GM23338 (cell line): ENCODE measurements around the gene AXL. TPM values are rescaled to one million over a fixed set of nuclear protein-coding genes. Genes with fewer than 3 reads are reported as not detected.

Experiments used
- ATAC-seq: fragments of 200-7000 bp; cut with Tn5 transposase; 3 replicates; pipeline ENCODE4 v1.9.1; 2020
- DNase-seq: peaks from one replicate; pipeline ENCODE4 v3.0.0-alpha.2; 2015; ENCODE audit warnings: low spot score
- H2AFZ ChIP-seq: fragments of 200-600 bp; sonication (generic); 2 replicates; pipeline ENCODE4 v1.8.0; 2016; ENCODE audit warnings: antibody characterized with exemption, mild to moderate bottlenecking, moderate library complexity
- H3F3A ChIP-seq: fragments of 200-600 bp; sonication (generic); replicated peaks from 2 replicates; pipeline ENCODE4 v1.8.0; 2017; ENCODE audit warnings: antibody characterized with exemption, mixed run types, low read depth
- H3K27ac ChIP-seq: fragments of 200-600 bp; sonication (generic); 2 replicates; pipeline ENCODE4 v1.6.1; 2016; ENCODE audit warnings: low read depth
- H3K27me3 ChIP-seq: fragments of 200-600 bp; sonication (generic); 2 replicates; pipeline ENCODE4 v1.8.0; 2016; ENCODE audit warnings: mild to moderate bottlenecking, mixed run types, moderate library complexity; ENCODE audit not compliant: insufficient read depth
- H3K36me3 ChIP-seq: fragments of 200-600 bp; sonication (generic); 2 replicates; pipeline ENCODE4 v1.8.0; 2016; ENCODE audit warnings: mild to moderate bottlenecking; ENCODE audit not compliant: insufficient read depth
- H3K4me1 ChIP-seq: fragments of 200-600 bp; sonication (generic); 2 replicates; pipeline ENCODE4 v1.8.0; 2016; ENCODE audit warnings: mild to moderate bottlenecking, moderate library complexity; ENCODE audit not compliant: insufficient read depth
- H3K4me2 ChIP-seq: fragments of 200-600 bp; sonication (generic); 2 replicates; pipeline ENCODE4 v1.7.1; 2017; ENCODE audit warnings: mixed run types
- H3K4me3 ChIP-seq: fragments of 200-600 bp; sonication (generic); 2 replicates; pipeline ENCODE4 v1.6.1; 2016; ENCODE audit warnings: mixed run types
- H3K79me2 ChIP-seq: fragments of 200-600 bp; sonication (generic); replicated peaks from 2 replicates; pipeline ENCODE4 v1.8.0; 2017; ENCODE audit warnings: mild to moderate bottlenecking; ENCODE audit not compliant: insufficient read depth
- H3K9me2 ChIP-seq: fragments of 200-600 bp; sonication (generic); 2 replicates; pipeline ENCODE4 v1.8.0; 2017; ENCODE audit not compliant: insufficient read depth
- H4K20me1 ChIP-seq: fragments of 200-600 bp; sonication (generic); replicated peaks from 2 replicates; pipeline ENCODE4 v1.8.0; 2017; ENCODE audit warnings: mild to moderate bottlenecking; ENCODE audit not compliant: insufficient read depth
- H3K27ac Mint-ChIP-seq: 2 replicates; pipeline ENCODE4 v1.8.0; 2020; ENCODE audit warnings: inconsistent platforms, mild to moderate bottlenecking, moderate library complexity, mixed read lengths
- H3K27me3 Mint-ChIP-seq: 3 replicates; pipeline ENCODE4 v1.8.0; 2022; ENCODE audit warnings: low read depth, mild to moderate bottlenecking, moderate library complexity, mixed read lengths, inconsistent platforms; ENCODE audit not compliant: insufficient read depth, poor library complexity
- H3K36me3 Mint-ChIP-seq: 3 replicates; pipeline ENCODE4 v1.8.0; 2021; ENCODE audit warnings: low read depth, mild to moderate bottlenecking, inconsistent platforms, moderate library complexity, mixed read lengths
- H3K4me1 Mint-ChIP-seq: 3 replicates; pipeline ENCODE4 v1.8.0; 2020; ENCODE audit warnings: mild to moderate bottlenecking, inconsistent platforms, mixed read lengths
- H3K4me3 Mint-ChIP-seq: 3 replicates; pipeline ENCODE4 v1.8.0; 2021; ENCODE audit warnings: moderate library complexity, mild to moderate bottlenecking, inconsistent platforms, mixed read lengths
- H3K9me3 Mint-ChIP-seq: 3 replicates; pipeline ENCODE4 v1.8.0; 2020; ENCODE audit warnings: moderate library complexity, mild to moderate bottlenecking, inconsistent platforms, mixed read lengths
- JUNB ChIP-seq: IDR thresholded peaks from one replicate; pipeline ENCODE4 v1.6.1; 2016; ENCODE audit warnings: antibody characterized with exemption; ENCODE audit not compliant: unreplicated experiment
- NANOG ChIP-seq: IDR thresholded peaks from 2 replicates; pipeline ENCODE4 v1.6.1; 2016; ENCODE audit warnings: antibody characterized with exemption, borderline replicate concordance
- POLR2AphosphoS5 ChIP-seq: IDR thresholded peaks from 2 replicates; pipeline ENCODE4 v1.6.1; 2016; ENCODE audit warnings: antibody characterized with exemption, low read depth
- polyA plus RNA-seq: library from polyadenylated mRNA; unstranded; fragments of >200 nt; fragmentation: Nextera tagmentation; extraction: Ambion mirVana; gene quantifications from 2 replicates; pipeline ENCODE4 v1.2.1, GENCODE V29; 2016
- total RNA-seq: library from RNA; depleted of rRNA; stranded (reverse); fragments of >200 nt; shearing (Covaris generic); gene quantifications from 2 replicates; pipeline ENCODE4 v1.2.3, GENCODE V29; 2014
- TF ChIP-seq, protein P1 (sequence below): fragments of 250-450 bp; sonication (Bioruptor Pico); IDR thresholded peaks from 2 replicates; pipeline ENCODE4 v1.5.0; 2020; ENCODE audit warnings: mild to moderate bottlenecking, moderate library complexity
- TF ChIP-seq, protein P2 (sequence below): IDR thresholded peaks from one replicate; pipeline ENCODE4 v1.6.1; 2018; ENCODE audit warnings: antibody characterized with exemption; ENCODE audit not compliant: unreplicated experiment

AXL gene
- total and polyA plus RNA-seq, 2 experiments from 2014 or later, result 9.0 to 28.4 TPM

DNA sequence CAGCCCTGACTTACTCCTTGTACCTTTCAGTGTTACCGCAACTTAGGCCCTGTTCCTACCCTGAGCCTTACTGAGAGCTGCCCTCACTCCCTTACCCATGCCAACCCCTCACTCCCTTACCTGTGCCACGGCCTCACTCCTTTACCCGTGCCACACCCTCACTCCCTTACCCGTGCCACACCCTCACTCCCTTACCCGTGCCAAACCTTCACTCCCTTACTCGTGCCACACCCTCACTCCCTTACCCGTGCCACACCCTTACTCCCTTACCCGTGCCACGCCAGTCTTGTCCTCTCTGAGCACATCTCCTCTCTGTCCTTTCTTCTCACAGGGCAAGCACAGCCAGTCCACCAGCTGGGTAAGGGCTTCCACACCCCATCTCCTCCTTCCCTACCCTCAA, 20.3 kb downstream of the AXL start:
- ATAC-seq, result no peak
- no peak overlapping the region for H3K4me3 ChIP-seq
- Mint-ChIP-seq H3K27me3 (peaks cover 1% of the 10 kb centered on the region), H3K4me1 (no peaks in the 10 kb centered on the region), H3K36me3 (no peaks in the 10 kb centered on the region), H3K9me3 (no peaks in the 10 kb centered on the region), H3K4me3 (no peak overlapping the region), H3K27ac (no peak overlapping the region)
- DNase-seq, result no peak
- H3F3A ChIP-seq, result no peaks in the 10 kb centered on the region
- TF ChIP-seq, protein P1, sequence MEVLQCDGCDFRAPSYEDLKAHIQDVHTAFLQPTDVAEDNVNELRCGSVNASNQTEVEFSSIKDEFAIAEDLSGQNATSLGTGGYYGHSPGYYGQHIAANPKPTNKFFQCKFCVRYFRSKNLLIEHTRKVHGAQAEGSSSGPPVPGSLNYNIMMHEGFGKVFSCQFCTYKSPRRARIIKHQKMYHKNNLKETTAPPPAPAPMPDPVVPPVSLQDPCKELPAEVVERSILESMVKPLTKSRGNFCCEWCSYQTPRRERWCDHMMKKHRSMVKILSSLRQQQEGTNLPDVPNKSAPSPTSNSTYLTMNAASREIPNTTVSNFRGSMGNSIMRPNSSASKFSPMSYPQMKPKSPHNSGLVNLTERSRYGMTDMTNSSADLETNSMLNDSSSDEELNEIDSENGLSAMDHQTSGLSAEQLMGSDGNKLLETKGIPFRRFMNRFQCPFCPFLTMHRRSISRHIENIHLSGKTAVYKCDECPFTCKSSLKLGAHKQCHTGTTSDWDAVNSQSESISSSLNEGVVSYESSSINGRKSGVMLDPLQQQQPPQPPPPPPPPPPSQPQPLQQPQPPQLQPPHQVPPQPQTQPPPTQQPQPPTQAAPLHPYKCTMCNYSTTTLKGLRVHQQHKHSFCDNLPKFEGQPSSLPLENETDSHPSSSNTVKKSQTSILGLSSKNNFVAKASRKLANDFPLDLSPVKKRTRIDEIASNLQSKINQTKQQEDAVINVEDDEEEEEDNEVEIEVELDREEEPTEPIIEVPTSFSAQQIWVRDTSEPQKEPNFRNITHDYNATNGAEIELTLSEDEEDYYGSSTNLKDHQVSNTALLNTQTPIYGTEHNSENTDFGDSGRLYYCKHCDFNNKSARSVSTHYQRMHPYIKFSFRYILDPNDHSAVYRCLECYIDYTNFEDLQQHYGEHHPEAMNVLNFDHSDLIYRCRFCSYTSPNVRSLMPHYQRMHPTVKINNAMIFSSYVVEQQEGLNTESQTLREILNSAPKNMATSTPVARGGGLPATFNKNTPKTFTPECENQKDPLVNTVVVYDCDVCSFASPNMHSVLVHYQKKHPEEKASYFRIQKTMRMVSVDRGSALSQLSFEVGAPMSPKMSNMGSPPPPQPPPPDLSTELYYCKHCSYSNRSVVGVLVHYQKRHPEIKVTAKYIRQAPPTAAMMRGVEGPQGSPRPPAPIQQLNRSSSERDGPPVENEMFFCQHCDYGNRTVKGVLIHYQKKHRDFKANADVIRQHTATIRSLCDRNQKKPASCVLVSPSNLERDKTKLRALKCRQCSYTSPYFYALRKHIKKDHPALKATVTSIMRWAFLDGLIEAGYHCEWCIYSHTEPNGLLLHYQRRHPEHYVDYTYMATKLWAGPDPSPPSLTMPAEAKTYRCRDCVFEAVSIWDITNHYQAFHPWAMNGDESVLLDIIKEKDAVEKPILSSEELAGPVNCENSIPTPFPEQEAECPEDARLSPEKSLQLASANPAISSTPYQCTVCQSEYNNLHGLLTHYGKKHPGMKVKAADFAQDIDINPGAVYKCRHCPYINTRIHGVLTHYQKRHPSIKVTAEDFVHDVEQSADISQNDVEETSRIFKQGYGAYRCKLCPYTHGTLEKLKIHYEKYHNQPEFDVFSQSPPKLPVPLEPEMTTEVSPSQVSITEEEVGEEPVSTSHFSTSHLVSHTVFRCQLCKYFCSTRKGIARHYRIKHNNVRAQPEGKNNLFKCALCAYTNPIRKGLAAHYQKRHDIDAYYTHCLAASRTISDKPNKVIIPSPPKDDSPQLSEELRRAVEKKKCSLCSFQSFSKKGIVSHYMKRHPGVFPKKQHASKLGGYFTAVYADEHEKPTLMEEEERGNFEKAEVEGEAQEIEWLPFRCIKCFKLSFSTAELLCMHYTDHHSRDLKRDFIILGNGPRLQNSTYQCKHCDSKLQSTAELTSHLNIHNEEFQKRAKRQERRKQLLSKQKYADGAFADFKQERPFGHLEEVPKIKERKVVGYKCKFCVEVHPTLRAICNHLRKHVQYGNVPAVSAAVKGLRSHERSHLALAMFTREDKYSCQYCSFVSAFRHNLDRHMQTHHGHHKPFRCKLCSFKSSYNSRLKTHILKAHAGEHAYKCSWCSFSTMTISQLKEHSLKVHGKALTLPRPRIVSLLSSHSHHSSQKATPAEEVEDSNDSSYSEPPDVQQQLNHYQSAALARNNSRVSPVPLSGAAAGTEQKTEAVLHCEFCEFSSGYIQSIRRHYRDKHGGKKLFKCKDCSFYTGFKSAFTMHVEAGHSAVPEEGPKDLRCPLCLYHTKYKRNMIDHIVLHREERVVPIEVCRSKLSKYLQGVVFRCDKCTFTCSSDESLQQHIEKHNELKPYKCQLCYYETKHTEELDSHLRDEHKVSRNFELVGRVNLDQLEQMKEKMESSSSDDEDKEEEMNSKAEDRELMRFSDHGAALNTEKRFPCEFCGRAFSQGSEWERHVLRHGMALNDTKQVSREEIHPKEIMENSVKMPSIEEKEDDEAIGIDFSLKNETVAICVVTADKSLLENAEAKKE (CRISPR knock-in tag), result no peak
- no peak for TF ChIP-seq JUNB
- no peak for TF ChIP-seq POLR2AphosphoS5
- TF ChIP-seq NANOG, result no peak
- TF ChIP-seq, protein P2, sequence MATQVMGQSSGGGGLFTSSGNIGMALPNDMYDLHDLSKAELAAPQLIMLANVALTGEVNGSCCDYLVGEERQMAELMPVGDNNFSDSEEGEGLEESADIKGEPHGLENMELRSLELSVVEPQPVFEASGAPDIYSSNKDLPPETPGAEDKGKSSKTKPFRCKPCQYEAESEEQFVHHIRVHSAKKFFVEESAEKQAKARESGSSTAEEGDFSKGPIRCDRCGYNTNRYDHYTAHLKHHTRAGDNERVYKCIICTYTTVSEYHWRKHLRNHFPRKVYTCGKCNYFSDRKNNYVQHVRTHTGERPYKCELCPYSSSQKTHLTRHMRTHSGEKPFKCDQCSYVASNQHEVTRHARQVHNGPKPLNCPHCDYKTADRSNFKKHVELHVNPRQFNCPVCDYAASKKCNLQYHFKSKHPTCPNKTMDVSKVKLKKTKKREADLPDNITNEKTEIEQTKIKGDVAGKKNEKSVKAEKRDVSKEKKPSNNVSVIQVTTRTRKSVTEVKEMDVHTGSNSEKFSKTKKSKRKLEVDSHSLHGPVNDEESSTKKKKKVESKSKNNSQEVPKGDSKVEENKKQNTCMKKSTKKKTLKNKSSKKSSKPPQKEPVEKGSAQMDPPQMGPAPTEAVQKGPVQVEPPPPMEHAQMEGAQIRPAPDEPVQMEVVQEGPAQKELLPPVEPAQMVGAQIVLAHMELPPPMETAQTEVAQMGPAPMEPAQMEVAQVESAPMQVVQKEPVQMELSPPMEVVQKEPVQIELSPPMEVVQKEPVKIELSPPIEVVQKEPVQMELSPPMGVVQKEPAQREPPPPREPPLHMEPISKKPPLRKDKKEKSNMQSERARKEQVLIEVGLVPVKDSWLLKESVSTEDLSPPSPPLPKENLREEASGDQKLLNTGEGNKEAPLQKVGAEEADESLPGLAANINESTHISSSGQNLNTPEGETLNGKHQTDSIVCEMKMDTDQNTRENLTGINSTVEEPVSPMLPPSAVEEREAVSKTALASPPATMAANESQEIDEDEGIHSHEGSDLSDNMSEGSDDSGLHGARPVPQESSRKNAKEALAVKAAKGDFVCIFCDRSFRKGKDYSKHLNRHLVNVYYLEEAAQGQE, result no peak
- H4K20me1 ChIP-seq, result no peaks in the 10 kb centered on the region
- H3K36me3 ChIP-seq, result no peaks in the 10 kb centered on the region; the same call in none of the 2 replicates
- H3K27me3 ChIP-seq, result no peaks in the 10 kb centered on the region
- H3K4me1 ChIP-seq, result no peaks in the 10 kb centered on the region
- H2AFZ ChIP-seq, result no peak overlapping the region
- no peak overlapping the region for H3K27ac ChIP-seq
- no peak overlapping the region for H3K4me2 ChIP-seq
- H3K79me2 ChIP-seq, result no peaks in the 10 kb centered on the region
- no peaks in the 10 kb centered on the region for H3K9me2 ChIP-seq
